Gastroesophageal sphincter (tissue), 3 donors: ENCODE data around the gene AATF.

Source experiments
- EP300 ChIP-seq: sonication (generic); formaldehyde crosslinking; IDR thresholded peaks from one replicate; pipeline ENCODE4 v1.6.1; 2017; ENCODE audit warnings: antibody characterized with exemption, mild to moderate bottlenecking
- POLR2A ChIP-seq, 2 donors: fragments of 450-650 bp; IDR thresholded peaks; one replicate each; pipeline ENCODE4 v1.6.1; 2017; ENCODE audit warnings: antibody characterized with exemption in 2 of 2, mild to moderate bottlenecking in 2 of 2, moderate library complexity in 1 of 2
- POLR2AphosphoS5 ChIP-seq: sonication (generic); formaldehyde crosslinking; IDR thresholded peaks from one replicate; pipeline ENCODE4 v1.6.1; 2017; ENCODE audit warnings: antibody characterized with exemption
- TF ChIP-seq, protein P1 (sequence below), 4 experiments: fragments of 200-600 bp in 2 of 4; fragments of 450-650 bp in 2 of 4; sonication (generic) in 1 of 4; IDR thresholded peaks; one replicate each; pipeline ENCODE4 v1.5.1; 2017 to 2019; ENCODE audit warnings: antibody characterized with exemption in 4 of 4, mild to moderate bottlenecking in 2 of 4, moderate library complexity in 2 of 4

GRCh38 chr17:37052450-37052849, 103.7 kb downstream of the AATF start:
- no peak for TF ChIP-seq POLR2AphosphoS5
- TF ChIP-seq, protein P1, sequence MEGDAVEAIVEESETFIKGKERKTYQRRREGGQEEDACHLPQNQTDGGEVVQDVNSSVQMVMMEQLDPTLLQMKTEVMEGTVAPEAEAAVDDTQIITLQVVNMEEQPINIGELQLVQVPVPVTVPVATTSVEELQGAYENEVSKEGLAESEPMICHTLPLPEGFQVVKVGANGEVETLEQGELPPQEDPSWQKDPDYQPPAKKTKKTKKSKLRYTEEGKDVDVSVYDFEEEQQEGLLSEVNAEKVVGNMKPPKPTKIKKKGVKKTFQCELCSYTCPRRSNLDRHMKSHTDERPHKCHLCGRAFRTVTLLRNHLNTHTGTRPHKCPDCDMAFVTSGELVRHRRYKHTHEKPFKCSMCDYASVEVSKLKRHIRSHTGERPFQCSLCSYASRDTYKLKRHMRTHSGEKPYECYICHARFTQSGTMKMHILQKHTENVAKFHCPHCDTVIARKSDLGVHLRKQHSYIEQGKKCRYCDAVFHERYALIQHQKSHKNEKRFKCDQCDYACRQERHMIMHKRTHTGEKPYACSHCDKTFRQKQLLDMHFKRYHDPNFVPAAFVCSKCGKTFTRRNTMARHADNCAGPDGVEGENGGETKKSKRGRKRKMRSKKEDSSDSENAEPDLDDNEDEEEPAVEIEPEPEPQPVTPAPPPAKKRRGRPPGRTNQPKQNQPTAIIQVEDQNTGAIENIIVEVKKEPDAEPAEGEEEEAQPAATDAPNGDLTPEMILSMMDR (IDR thresholded peaks at IDR 0.05), result no peak
- TF ChIP-seq POLR2A (IDR thresholded peaks at IDR 0.05), result no peak
- TF ChIP-seq EP300, result no peak
